GM04503 (cell line): ENCODE results near the gene SEC22C.

Experiments used
- DNase-seq: peaks from one replicate; pipeline ENCODE4 v3.0.0-alpha.2; 2012; ENCODE audit warnings: low read depth

The SEC22C gene

GRCh38 chr3:42533161-42533897 lies 48.4 kb downstream of the SEC22C start:
- no peak for DNase-seq

- DNase-seq: no peak
Measured at GRCh38 chr3:42532229-42532628, 49.5 kb downstream of the SEC22C start.

- DNase-seq: no peak
Measured at GRCh38 chr3:42531470-42531869, 50.3 kb downstream of the SEC22C start.

- no peak for DNase-seq
Measured at GRCh38 chr3:42530073-42530472, 51.7 kb downstream of the SEC22C start.

GRCh38 chr3:42529468-42529867 lies 52.3 kb downstream of the SEC22C start:
- DNase-seq: no peak

GRCh38 chr3:42527368-42527917 lies 54.3 kb downstream of the SEC22C start:
- DNase-seq: no peak

GRCh38 chr3:42526616-42527367 lies 55.0 kb downstream of the SEC22C start:
- no peak for DNase-seq

- no peak for DNase-seq
Measured at GRCh38 chr3:42525736-42526345, 55.9 kb downstream of the SEC22C start.

- DNase-seq: no peak
Measured at GRCh38 chr3:42525212-42525611, 56.6 kb downstream of the SEC22C start.

- no peak for DNase-seq
Measured at GRCh38 chr3:42524751-42525150, 57.0 kb downstream of the SEC22C start.

- no peak for DNase-seq
Measured at GRCh38 chr3:42520906-42521305, 60.9 kb downstream of the SEC22C start.

GRCh38 chr3:42520336-42520735 lies 61.4 kb downstream of the SEC22C start:
- no peak for DNase-seq

GRCh38 chr3:42519568-42519962 lies 62.2 kb downstream of the SEC22C start:
- no peak for DNase-seq

- DNase-seq: no peak
Measured at GRCh38 chr3:42518800-42519567, 62.8 kb downstream of the SEC22C start.

- DNase-seq: no peak
Measured at GRCh38 chr3:42517117-42517516, 64.7 kb downstream of the SEC22C start.

- DNase-seq: no peak
Measured at GRCh38 chr3:42516443-42516842, 65.3 kb downstream of the SEC22C start.

- no peak for DNase-seq
Measured at GRCh38 chr3:42515976-42516375, 65.8 kb downstream of the SEC22C start.

- no peak for DNase-seq
Measured at GRCh38 chr3:42515391-42515916, 66.3 kb downstream of the SEC22C start.

- DNase-seq: no peak
Measured at GRCh38 chr3:42514876-42515275, 66.9 kb downstream of the SEC22C start.

GRCh38 chr3:42513521-42513920 lies 68.2 kb downstream of the SEC22C start:
- no peak for DNase-seq

- DNase-seq: no peak
Measured at GRCh38 chr3:42513121-42513520, 68.6 kb downstream of the SEC22C start.

GRCh38 chr3:42511736-42512135 lies 70.0 kb downstream of the SEC22C start:
- DNase-seq: no peak
